Naive thymus-derived CD4-positive, alpha-beta T cell (primary cell): ENCODE measurements around the gene MAPK8IP2. TPM values are rescaled to one million over a fixed set of nuclear protein-coding genes. Genes with fewer than 3 reads are reported as not detected.

Experiments
- ATAC-seq: fragments of 150-1000 bp; cut with Tn5 transposase; 2 replicates; pipeline ENCODE4 v1.10.0; 2021; ENCODE audit warnings: mild to moderate bottlenecking, moderate library complexity
- CTCF ChIA-PET: fragments of 350-600 bp; sonication (Branson Sonifier 250); formaldehyde crosslinking; loops from one replicate; lab custom pipeline; 2021; ENCODE audit warnings: antibody characterized with exemption; lab: Charles Lee
- POLR2A ChIA-PET: fragments of 350-600 bp; sonication (Branson Sonifier 250); formaldehyde crosslinking; loops from one replicate; lab custom pipeline; 2021; ENCODE audit warnings: antibody characterized with exemption, inconsistent platforms; lab: Charles Lee
- DNase-seq, 9 donors: peaks; one replicate each; pipeline versions ENCODE4 v3.0.0 to v3.0.0-alpha.2; 2020 to 2022; ENCODE audit warnings: mixed read lengths in 1 of 9
- H3K27ac ChIP-seq: one replicate; pipeline ENCODE4 v1.7.0; 2013; ENCODE audit warnings: mild to moderate bottlenecking, low read depth, low read length, moderate library complexity
- H3K27me3 ChIP-seq, 2 donors: one replicate each; pipeline ENCODE4 v1.7.0; 2013; ENCODE audit warnings: low read length in 2 of 2, mild to moderate bottlenecking in 2 of 2, moderate library complexity in 2 of 2; ENCODE audit not compliant: control insufficient read depth in 2 of 2, insufficient read depth in 2 of 2
- H3K36me3 ChIP-seq, 3 experiments: 1 replicate in 2 of 3; 2 replicates in 1 of 3; pipeline ENCODE4 v1.7.0; 2013; ENCODE audit warnings: low read length in 3 of 3, mild to moderate bottlenecking in 3 of 3, moderate library complexity in 1 of 3; ENCODE audit not compliant: insufficient read depth in 3 of 3, control insufficient read depth in 2 of 3
- H3K4me1 ChIP-seq, 2 donors: one replicate each; pipeline ENCODE4 v1.7.0; 2013; ENCODE audit warnings: low read length in 2 of 2, mild to moderate bottlenecking in 2 of 2, moderate library complexity in 1 of 2; ENCODE audit not compliant: control insufficient read depth in 2 of 2, insufficient read depth in 2 of 2
- H3K4me3 ChIP-seq: 2 replicates; pipeline ENCODE4 v1.7.0; 2013; ENCODE audit warnings: mild to moderate bottlenecking, low read length
- H3K9me3 ChIP-seq, 3 experiments: 1 replicate in 2 of 3; 2 replicates in 1 of 3; pipeline ENCODE4 v1.7.0; 2013; ENCODE audit warnings: low read length in 3 of 3; ENCODE audit not compliant: control insufficient read depth in 2 of 3
- H3K27ac Mint-ChIP-seq, 9 donors: one replicate each; pipeline ENCODE4 v1.8.0; 2020 to 2022; ENCODE audit warnings: mixed read lengths in 9 of 9, mild to moderate bottlenecking in 8 of 9, moderate library complexity in 5 of 9, inconsistent platforms in 2 of 9
- H3K27me3 Mint-ChIP-seq, 5 donors: one replicate each; pipeline ENCODE4 v1.8.0; 2021 to 2022; ENCODE audit warnings: mixed read lengths in 5 of 5, mild to moderate bottlenecking in 1 of 5
- H3K36me3 Mint-ChIP-seq, 5 donors: one replicate each; pipeline ENCODE4 v1.8.0; 2020 to 2022; ENCODE audit warnings: mixed read lengths in 5 of 5, mild to moderate bottlenecking in 3 of 5, inconsistent platforms in 1 of 5
- H3K4me1 Mint-ChIP-seq, 7 donors: one replicate each; pipeline ENCODE4 v1.8.0; 2020 to 2022; ENCODE audit warnings: mixed read lengths in 7 of 7, mild to moderate bottlenecking in 3 of 7, inconsistent platforms in 1 of 7
- H3K4me3 Mint-ChIP-seq, 10 donors: one replicate each; pipeline ENCODE4 v1.8.0; 2020 to 2022; ENCODE audit warnings: mild to moderate bottlenecking in 10 of 10, mixed read lengths in 10 of 10, moderate library complexity in 6 of 10, inconsistent platforms in 2 of 10
- H3K9me3 Mint-ChIP-seq, 11 donors: one replicate each; pipeline ENCODE4 v1.8.0; 2020 to 2022; ENCODE audit warnings: mixed read lengths in 11 of 11, mild to moderate bottlenecking in 4 of 11, inconsistent platforms in 1 of 11, moderate library complexity in 1 of 11
- intact Hi-C, 2 donors: fragments of 100-400 bp; cut with micrococcal nuclease; formaldehyde crosslinking; loops; one replicate each; pipeline ENCODE4 v1.15.1; 2023
- polyA plus RNA-seq, 2 donors: library from polyadenylated mRNA; unstranded; fragments of 300-500 nt; fragmentation: Illumina TruSeq; gene quantifications; one replicate each; pipeline ENCODE4 v1.2.3, GENCODE V29; 2021
- total RNA-seq, 6 experiments: library from RNA in 5 of 6; stranded (reverse) in 5 of 6; gene quantifications; 1 replicate in 5 of 6; 2 replicates in 1 of 6; pipeline ENCODE4 v1.2.3 and lab custom pipeline; 2021 to 2026

Gene MAPK8IP2
- total and polyA plus RNA-seq, 7 experiments from 2014 or later, result 0.24 to 0.64 (median 0.38) TPM; not detected in 2

- H3K4me1 ChIP-seq, result peaks cover 22 to 27% of the 10 kb centered on the region in 2 donors
- POLR2A ChIA-PET, result interaction anchor here (1.1 to 2.1 kb wide), 8 partner anchors 8 to 436 kb away, joined by 3 to 8 read pairs (median 4); partner anchors contain the start of genes SCO2 and TYMP
- peaks cover 0 to 4% (median 3%) of the 10 kb centered on the region in 5 donors for H3K36me3 Mint-ChIP-seq
- intact Hi-C loops, result loop anchor here in 1 of 2 donors (1.0 kb wide), 1 partner anchor 154 kb away; no protein-coding TSS in a partner anchor
- H3K27me3 Mint-ChIP-seq, result no peaks in the 10 kb centered on the region
- H3K9me3 Mint-ChIP-seq, result no peaks in the 10 kb centered on the region
- H3K27ac Mint-ChIP-seq, result peak overlapping the region in 7 of 9 donors; percentile 69 to 91 (median 81)
- H3K27me3 ChIP-seq, result no peaks in the 10 kb centered on the region
- DNase-seq (peak in 3 of 9 donors; percentile 17 to 32 (median 23)), ATAC-seq (no peak)
- H3K9me3 ChIP-seq, result no peaks in the 10 kb centered on the region
- H3K4me1 Mint-ChIP-seq, result peaks cover 24 to 39% (median 32%) of the 10 kb centered on the region in 7 donors
- peaks cover 0 to 18% (median 0%) of the 10 kb centered on the region in 3 experiments for H3K36me3 ChIP-seq
- peak overlapping the region; percentile 90 for H3K27ac ChIP-seq
- H3K4me3 ChIP-seq, result peak overlapping the region; percentile 77
- peak overlapping the region; percentile 80 to 99 (median 88) for H3K4me3 Mint-ChIP-seq
- CTCF ChIA-PET, result interaction anchor here (1.2 kb wide), 1 partner anchor 101 kb away, joined by 5 read pairs; the partner anchor contains the start of gene SCO2
These were observed 26.5 kb downstream of the MAPK8IP2 start for GRCh38 chr22:50626850-50627641.

- intact Hi-C loops, result loop anchor here (1.0 to 2.0 kb wide), 6 partner anchors 16 to 155 kb away; partner anchors contain the start of genes CHKB (in 1 of the 2) and SYCE3 (in 1 of the 2)
- Mint-ChIP-seq H3K9me3 (no peaks in the 10 kb centered on the region), H3K27ac (peak within 1 kb of the TSS; percentile 75 to 98 (median 91)), H3K36me3 (peaks cover 0 to 4% (median 3%) of the 10 kb centered on the region in 5 donors), H3K4me3 (peak within 1 kb of the TSS; percentile 87 to 99 (median 92)), H3K4me1 (peaks cover 19 to 30% (median 23%) of the 10 kb centered on the region in 7 donors), H3K27me3 (no peaks in the 10 kb centered on the region)
- peak; percentile 95 for ATAC-seq
- H3K27me3 ChIP-seq, result no peaks in the 10 kb centered on the region
- H3K4me1 ChIP-seq, result peaks cover 15 to 18% of the 10 kb centered on the region in 2 donors
- no peaks in the 10 kb centered on the region for H3K9me3 ChIP-seq
- peaks cover 0 to 18% (median 0%) of the 10 kb centered on the region in 3 experiments for H3K36me3 ChIP-seq
- H3K4me3 ChIP-seq, result peak within 1 kb of the TSS; percentile 77
- H3K27ac ChIP-seq, result peak within 1 kb of the TSS; percentile 90
- ChIA-PET POLR2A (interaction anchor here (0.7 to 2.1 kb wide), 13 partner anchors 9 to 437 kb away, joined by 3 to 8 read pairs (median 3); partner anchors contain the start of genes CHKB, SCO2, SHANK3 and TYMP), CTCF (interaction anchor here (1.0 to 1.2 kb wide), 3 partner anchors 9 to 129 kb away, joined by 4 to 6 read pairs (median 5); partner anchors contain the start of gene SCO2)
- peak; percentile 63 to 82 (median 77) for DNase-seq
These were observed 27.3 kb downstream of the MAPK8IP2 start, which contains the start of gene ARSA for GRCh38 chr22:50627642-50628542. Gene ARSA (minus strand): TSS chr22:50628152. CDS start chr22:50627779, 373 bp downstream.

- DNase-seq, result no peak
- H3K36me3 ChIP-seq, result peaks cover 0 to 18% (median 0%) of the 10 kb centered on the region in 3 experiments
- ChIA-PET POLR2A (interaction anchor here (0.7 to 2.1 kb wide), 10 partner anchors 9 to 438 kb away, joined by 3 to 8 read pairs (median 4); partner anchors contain the start of genes CHKB, SCO2, SHANK3 and TYMP), CTCF (interaction anchor here (1.0 to 1.1 kb wide), 2 partner anchors 10 to 128 kb away, joined by 4 to 6 read pairs; no protein-coding TSS in a partner anchor)
- intact Hi-C loops, result loop anchor here (1.0 to 2.0 kb wide), 5 partner anchors 16 to 129 kb away; partner anchors contain the start of genes CHKB (in 1 of the 2) and SYCE3 (in 1 of the 2)
- peak overlapping the region; percentile 77 for H3K4me3 ChIP-seq
- peak overlapping the region; percentile 84 for H3K27ac ChIP-seq
- Mint-ChIP-seq H3K27me3 (peaks cover 0 to 1% (median 0%) of the 10 kb centered on the region in 5 donors), H3K9me3 (no peaks in the 10 kb centered on the region), H3K4me1 (peaks cover 18 to 25% (median 23%) of the 10 kb centered on the region in 7 donors), H3K27ac (peak overlapping the region; percentile 55 to 98 (median 91)), H3K4me3 (peak overlapping the region; percentile 87 to 99 (median 92)), H3K36me3 (peaks cover 0 to 4% (median 3%) of the 10 kb centered on the region in 5 donors)
- no peaks in the 10 kb centered on the region for H3K27me3 ChIP-seq
- ATAC-seq, result peak; percentile 21
- H3K9me3 ChIP-seq, result no peaks in the 10 kb centered on the region
- H3K4me1 ChIP-seq, result peaks cover 10 to 15% of the 10 kb centered on the region in 2 donors
These were observed 28.0 kb downstream of the MAPK8IP2 start for GRCh38 chr22:50628543-50629134.

GRCh38 chr22:50630376-50630775 lies 29.8 kb downstream of the MAPK8IP2 start:
- Histone ChIP-seq H3K36me3 (peaks cover 0 to 11% (median 0%) of the 10 kb centered on the region in 3 experiments), H3K4me1 (peaks cover 10 to 15% of the 10 kb centered on the region in 2 donors), H3K27ac (no peak overlapping the region), H3K9me3 (no peaks in the 10 kb centered on the region), H3K4me3 (no peak overlapping the region), H3K27me3 (no peaks in the 10 kb centered on the region)
- Mint-ChIP-seq H3K4me1 (peaks cover 19 to 25% (median 23%) of the 10 kb centered on the region in 7 donors), H3K4me3 (peak overlapping the region in 3 of 10 donors; percentile 45 to 64 (median 62)), H3K27ac (peak overlapping the region in 2 of 9 donors; percentile 26 to 90), H3K9me3 (no peaks in the 10 kb centered on the region), H3K27me3 (peaks cover 0 to 5% (median 0%) of the 10 kb centered on the region in 5 donors), H3K36me3 (peaks cover 0 to 3% (median 0%) of the 10 kb centered on the region in 5 donors)
- no peak for DNase-seq
- ChIA-PET CTCF (no interaction called here), POLR2A (interaction anchor here (2.4 kb wide), 1 partner anchor 9 kb away, joined by 8 read pairs; no protein-coding TSS in a partner anchor)
- intact Hi-C loops, result no loop called here
- no peak for ATAC-seq

GRCh38 chr22:50633086-50633485 lies 32.5 kb downstream of the MAPK8IP2 start:
- Mint-ChIP-seq H3K36me3 (peaks cover 0 to 2% (median 0%) of the 10 kb centered on the region in 5 donors), H3K4me1 (peaks cover 15 to 20% (median 19%) of the 10 kb centered on the region in 7 donors), H3K27me3 (peaks cover 0 to 10% (median 0%) of the 10 kb centered on the region in 5 donors), H3K4me3 (no peak overlapping the region), H3K27ac (no peak overlapping the region), H3K9me3 (peaks cover 0 to 2% (median 0%) of the 10 kb centered on the region in 11 donors)
- no peak overlapping the region for H3K27ac ChIP-seq
- no peak overlapping the region for H3K4me3 ChIP-seq
- H3K36me3 ChIP-seq, result no peaks in the 10 kb centered on the region
- DNase-seq, result no peak
- ChIA-PET CTCF (interaction anchor here (1.0 kb wide), 1 partner anchor 13 kb away, joined by 4 read pairs; no protein-coding TSS in a partner anchor), POLR2A (no interaction called here)
- H3K9me3 ChIP-seq, result no peaks in the 10 kb centered on the region
- ATAC-seq, result no peak
- intact Hi-C loops, result no loop called here
- no peaks in the 10 kb centered on the region for H3K27me3 ChIP-seq
- H3K4me1 ChIP-seq, result peaks cover 5 to 8% of the 10 kb centered on the region in 2 donors
